Measurements from ENCODE around the gene GLUD1.
"Not testable (repeated sequence)": the region's sequence is repeated elsewhere in the genome, so short reads cannot be mapped to it uniquely, and the experiment has no call there.

- not testable (repeated sequence) for TF ChIP-seq POLR2AphosphoS5, CTCF, EP300 (IDR thresholded peaks at IDR 0.05)
Measured at GRCh38 chr10:87076421-87076820, 18.2 kb downstream of the GLUD1 start.
